ENCODE results near the gene CYP3A7. TPM values are rescaled to one million over a fixed set of nuclear protein-coding genes. Genes with fewer than 3 reads are reported as not detected.

The CYP3A7 gene
- total RNA-seq (not detected), polyA plus RNA-seq (not detected)
- long read RNA-seq, donor 1, result 0 reads
- long read RNA-seq, donor 2, result 0 reads
- long read RNA-seq, donor 3, result 0 reads

DNA sequence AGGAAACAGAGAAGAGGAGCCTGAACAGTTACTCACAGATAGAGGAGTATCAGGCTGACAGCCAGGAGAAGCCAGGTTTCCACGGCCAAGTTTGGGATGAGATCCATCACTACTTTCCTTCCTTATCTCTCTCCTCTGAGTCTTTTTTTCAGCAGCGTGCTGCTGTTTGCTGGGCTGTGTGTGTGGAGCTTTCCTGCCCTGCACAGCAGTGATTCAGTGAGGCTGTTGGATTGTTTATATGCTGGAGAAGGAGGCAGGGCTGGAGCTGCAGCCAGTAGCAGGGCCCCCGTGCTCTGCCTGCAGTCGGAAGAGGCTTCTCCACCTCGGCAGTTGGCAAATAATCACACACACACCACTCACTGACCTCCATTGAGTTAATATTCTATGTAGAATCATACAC is at the start of gene CYP3A7:
Gene CYP3A7 (minus strand): TSS at position 210 of the 400 bp plus-strand sequence. CDS start 103 bp downstream, at position 107.
- Histone ChIP-seq H3K36me3 (peaks cover 0 to 15% (median 0%) of the 10 kb centered on the region in 9 donors), H3K27ac (no peak within 1 kb of the TSS), H3K4me1 (no peaks in the 10 kb centered on the region), H3K9me3 (no peaks in the 10 kb centered on the region), H3K4me3 (no peak within 1 kb of the TSS), H3K27me3 (no peaks in the 10 kb centered on the region)
- intact Hi-C loops (cut with DNase I), result loop anchor here in 1 of 10 donors (2.0 kb wide), 1 partner anchor 54 kb away; no protein-coding TSS in a partner anchor
- DNase-seq (no peak), ATAC-seq (no peak)
- 61 to 66% methylated on average over 5 of the region's 5 CpGs for WGBS, 2 donors
- TF ChIP-seq, protein P1, sequence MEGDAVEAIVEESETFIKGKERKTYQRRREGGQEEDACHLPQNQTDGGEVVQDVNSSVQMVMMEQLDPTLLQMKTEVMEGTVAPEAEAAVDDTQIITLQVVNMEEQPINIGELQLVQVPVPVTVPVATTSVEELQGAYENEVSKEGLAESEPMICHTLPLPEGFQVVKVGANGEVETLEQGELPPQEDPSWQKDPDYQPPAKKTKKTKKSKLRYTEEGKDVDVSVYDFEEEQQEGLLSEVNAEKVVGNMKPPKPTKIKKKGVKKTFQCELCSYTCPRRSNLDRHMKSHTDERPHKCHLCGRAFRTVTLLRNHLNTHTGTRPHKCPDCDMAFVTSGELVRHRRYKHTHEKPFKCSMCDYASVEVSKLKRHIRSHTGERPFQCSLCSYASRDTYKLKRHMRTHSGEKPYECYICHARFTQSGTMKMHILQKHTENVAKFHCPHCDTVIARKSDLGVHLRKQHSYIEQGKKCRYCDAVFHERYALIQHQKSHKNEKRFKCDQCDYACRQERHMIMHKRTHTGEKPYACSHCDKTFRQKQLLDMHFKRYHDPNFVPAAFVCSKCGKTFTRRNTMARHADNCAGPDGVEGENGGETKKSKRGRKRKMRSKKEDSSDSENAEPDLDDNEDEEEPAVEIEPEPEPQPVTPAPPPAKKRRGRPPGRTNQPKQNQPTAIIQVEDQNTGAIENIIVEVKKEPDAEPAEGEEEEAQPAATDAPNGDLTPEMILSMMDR (IDR thresholded peaks at IDR 0.05), result no peak

DNA sequence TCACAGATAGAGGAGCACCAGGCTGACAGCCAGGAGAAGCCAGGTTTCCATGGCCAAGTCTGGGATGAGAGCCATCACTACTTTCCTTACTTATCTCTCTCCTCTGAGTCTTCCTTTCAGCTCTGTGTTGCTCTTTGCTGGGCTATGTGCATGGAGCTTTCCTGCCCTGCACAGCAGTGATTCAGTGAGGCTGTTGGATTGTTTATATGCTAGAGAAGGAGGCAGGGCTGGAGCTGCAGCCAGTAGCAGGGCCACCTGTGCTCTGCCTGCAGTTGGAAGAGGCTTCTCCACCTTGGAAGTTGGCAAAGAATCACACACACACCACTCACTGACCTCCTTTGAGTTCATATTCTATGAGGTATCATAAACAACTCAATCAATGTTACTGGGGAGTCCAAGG is 49.0 kb upstream of the CYP3A7 start, which contains the start of gene CYP3A4:
Gene CYP3A4 (minus strand): TSS at position 178 of the 400 bp plus-strand sequence. CDS start 103 bp downstream, at position 75.
- intact Hi-C loops (cut with DNase I), result no loop called here

DNA sequence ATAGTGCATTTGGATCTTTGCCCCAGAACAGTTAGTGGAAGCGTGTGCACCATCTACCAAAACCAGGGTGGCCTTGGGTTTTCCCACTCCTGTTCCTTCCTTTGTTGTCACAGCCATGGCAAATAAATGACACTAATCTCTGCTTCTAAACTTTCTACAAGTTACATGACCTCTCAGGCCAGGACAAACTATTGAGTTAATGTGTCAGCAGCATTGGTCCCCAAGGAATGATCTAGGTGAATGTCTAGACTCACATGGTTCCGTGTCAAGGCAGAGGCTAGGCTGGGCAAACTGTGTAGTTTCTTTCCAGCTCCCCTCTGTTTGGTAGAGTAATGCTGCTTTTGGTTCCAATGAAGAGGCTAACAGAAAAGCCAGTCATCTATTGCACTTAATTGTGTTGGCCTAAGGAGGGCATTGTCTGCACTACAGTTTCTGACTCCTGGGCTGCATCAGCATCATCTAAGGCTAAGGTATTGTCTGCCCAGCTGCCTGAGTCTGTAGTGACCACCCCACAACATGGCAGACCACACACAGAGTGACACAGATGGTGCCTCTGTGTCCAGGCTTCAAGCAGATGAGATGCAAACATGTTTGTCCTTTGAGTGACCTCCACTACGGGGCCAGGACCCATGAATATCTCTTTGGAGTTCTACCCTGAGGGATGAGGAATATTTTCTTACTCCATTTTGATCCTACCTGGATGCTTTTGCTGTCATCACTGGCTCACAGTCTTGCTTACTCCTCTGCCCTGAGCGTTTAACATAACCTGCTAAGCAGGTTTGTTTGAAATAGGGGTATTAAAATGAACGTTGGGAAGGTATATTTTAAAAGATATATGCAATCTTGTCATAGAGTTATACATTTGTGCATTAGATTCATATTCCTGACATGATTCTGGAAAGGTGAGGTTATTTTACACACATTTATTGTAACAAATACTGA is 47.3 kb upstream of the CYP3A7 start:
- Histone ChIP-seq H3K4me3 (no peak overlapping the region), H3K4me1 (no peaks in the 10 kb centered on the region), H3K9me3 (no peaks in the 10 kb centered on the region), H3K27me3 (peaks cover 0 to 10% (median 0%) of the 10 kb centered on the region in 7 donors), H3K36me3 (no peaks in the 10 kb centered on the region), H3K27ac (no peak overlapping the region)
- TF ChIP-seq, protein P1 (IDR thresholded peaks at IDR 0.05), result no peak
- intact Hi-C loops (cut with DNase I), result no loop called here
- WGBS, 2 donors, result 71 to 74% methylated on average over 5 of the region's 5 CpGs
- no peak for ATAC-seq
- DNase-seq, result no peak

More for the DNA sequence above, 49.0 kb upstream of the CYP3A7 start, which contains the start of gene CYP3A4:
- Histone ChIP-seq H3K27me3 (peaks cover 0 to 10% (median 0%) of the 10 kb centered on the region in 7 donors), H3K4me3 (no peak within 1 kb of the TSS), H3K36me3 (no peaks in the 10 kb centered on the region), H3K9me3 (no peaks in the 10 kb centered on the region), H3K27ac (no peak within 1 kb of the TSS), H3K4me1 (no peaks in the 10 kb centered on the region)
- TF ChIP-seq, protein P1 (IDR thresholded peaks at IDR 0.05), result no peak
- ATAC-seq (no peak), DNase-seq (no peak)

DNA sequence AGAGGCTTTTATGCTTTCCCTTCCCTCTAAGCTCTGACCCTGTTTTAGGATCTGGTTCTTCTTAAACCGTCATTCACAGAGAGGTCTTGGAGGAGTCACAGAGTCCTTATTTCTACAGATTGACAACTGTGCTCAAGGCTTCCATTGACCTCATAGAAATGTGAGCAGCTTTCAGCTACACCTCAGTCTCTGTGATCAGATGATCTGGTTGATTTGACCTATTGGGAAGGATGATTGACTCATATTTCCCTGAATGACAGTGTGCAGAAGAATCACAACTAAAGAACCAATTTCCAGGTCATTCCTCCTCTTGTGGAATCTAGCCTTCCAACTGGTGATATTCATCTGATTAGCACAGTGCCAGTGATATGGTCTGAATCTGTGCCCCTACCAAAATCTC is 45.6 kb upstream of the CYP3A7 start:
- Histone ChIP-seq H3K9me3 (peaks cover 0 to 1% (median 0%) of the 10 kb centered on the region in 11 donors), H3K4me1 (no peaks in the 10 kb centered on the region), H3K4me3 (no peak overlapping the region), H3K36me3 (no peaks in the 10 kb centered on the region), H3K27ac (no peak overlapping the region), H3K27me3 (peaks cover 0 to 4% (median 0%) of the 10 kb centered on the region in 7 donors)
- DNase-seq, result no peak
- TF ChIP-seq, protein P1 (IDR thresholded peaks at IDR 0.05), result no peak
- WGBS, 2 donors, result 73 to 95% methylated on average over 1 of the region's 1 CpG
- no peak for ATAC-seq
- intact Hi-C loops (cut with DNase I), result loop anchor here in 1 of 10 donors (2.0 kb wide), 1 partner anchor 48 kb away; no protein-coding TSS in a partner anchor

Measured in heart right ventricle (tissue), 16 donors.